ENCODE data around the gene EIF4B.

The EIF4B gene

DNA sequence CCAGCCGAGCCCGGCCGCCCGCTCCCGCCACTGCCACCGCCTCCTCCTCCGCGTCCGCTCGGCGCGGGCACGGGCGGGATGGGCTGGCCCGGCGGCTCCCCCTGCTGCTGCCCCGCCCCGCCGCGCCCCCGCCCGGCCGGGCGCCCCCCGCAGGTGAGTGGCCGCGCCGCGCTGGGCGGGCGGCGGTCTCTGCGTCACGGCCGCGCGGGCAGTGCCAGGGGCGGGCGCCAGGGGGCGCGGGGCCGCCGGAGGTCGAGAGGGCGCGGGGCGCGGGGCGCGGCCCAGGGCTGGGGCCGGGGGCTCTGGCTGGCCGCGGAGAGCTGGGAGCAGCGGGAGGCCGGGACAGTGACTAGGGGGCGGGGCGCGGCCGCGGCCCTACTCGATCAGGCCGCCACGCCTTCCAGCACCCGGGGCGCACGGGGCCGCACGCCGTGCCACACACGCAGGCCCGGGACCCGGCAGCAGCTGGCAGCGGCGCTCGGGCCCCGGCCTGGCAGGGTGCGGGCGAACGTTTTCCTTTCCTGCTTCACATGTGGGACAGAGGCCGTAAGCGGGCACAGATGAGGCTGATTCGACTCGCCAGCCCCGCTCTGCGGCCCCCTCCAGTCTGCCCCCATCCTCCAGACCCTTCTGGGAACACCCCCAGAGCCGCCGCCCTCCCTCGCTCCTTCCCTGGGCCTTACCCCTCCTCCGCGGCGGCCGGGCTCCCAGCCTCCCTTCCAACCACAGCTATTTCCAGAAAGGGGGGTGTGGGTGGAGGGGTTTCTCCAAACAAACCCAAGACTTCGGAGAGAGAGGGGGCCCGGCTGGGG is 41.2 kb downstream of the EIF4B start:
- DNase-seq, result no peak

GRCh38 chr12:53048033-53048779 is 42.0 kb downstream of the EIF4B start:
- no peak for DNase-seq

- no peak for DNase-seq
These were observed 42.6 kb downstream of the EIF4B start for GRCh38 chr12:53048780-53049401.

GRCh38 chr12:53049571-53050318 is 43.5 kb downstream of the EIF4B start, which contains the start of gene TNS2:
Gene TNS2, plus strand, starts transcription at chr12:53050065. Its CDS starts 121 bp downstream, at chr12:53050186.
- no peak for DNase-seq

GRCh38 chr12:53050426-53051057 is 44.3 kb downstream of the EIF4B start:
- no peak for DNase-seq

- no peak for DNase-seq
These were observed 45.0 kb downstream of the EIF4B start for GRCh38 chr12:53051058-53051880.

DNA sequence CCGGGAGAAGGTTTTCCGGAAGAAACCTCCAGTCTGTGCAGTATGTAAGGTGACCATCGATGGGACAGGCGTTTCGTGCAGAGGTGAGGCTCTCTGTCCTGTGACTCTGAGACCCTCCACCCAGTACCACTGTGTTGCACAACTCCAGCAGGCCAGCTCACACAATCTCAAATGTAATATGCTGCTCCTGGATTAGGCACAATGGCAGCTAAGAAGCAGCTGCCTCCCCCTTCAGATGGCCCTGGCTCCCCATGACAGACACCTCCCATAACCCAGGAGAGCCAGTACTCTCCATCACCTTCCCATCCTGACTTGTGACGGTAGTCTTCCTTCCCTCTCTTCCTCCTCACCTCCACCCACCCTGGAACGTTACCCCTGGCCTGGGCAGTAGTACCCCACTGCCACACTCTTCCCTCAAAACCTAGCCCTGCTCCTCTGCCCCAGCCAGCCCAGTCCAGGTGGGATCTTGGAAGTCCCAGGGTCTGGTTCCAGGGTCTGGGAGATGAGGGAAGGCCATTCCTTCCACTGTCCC is 45.7 kb downstream of the EIF4B start:
- no peak for DNase-seq

DNA sequence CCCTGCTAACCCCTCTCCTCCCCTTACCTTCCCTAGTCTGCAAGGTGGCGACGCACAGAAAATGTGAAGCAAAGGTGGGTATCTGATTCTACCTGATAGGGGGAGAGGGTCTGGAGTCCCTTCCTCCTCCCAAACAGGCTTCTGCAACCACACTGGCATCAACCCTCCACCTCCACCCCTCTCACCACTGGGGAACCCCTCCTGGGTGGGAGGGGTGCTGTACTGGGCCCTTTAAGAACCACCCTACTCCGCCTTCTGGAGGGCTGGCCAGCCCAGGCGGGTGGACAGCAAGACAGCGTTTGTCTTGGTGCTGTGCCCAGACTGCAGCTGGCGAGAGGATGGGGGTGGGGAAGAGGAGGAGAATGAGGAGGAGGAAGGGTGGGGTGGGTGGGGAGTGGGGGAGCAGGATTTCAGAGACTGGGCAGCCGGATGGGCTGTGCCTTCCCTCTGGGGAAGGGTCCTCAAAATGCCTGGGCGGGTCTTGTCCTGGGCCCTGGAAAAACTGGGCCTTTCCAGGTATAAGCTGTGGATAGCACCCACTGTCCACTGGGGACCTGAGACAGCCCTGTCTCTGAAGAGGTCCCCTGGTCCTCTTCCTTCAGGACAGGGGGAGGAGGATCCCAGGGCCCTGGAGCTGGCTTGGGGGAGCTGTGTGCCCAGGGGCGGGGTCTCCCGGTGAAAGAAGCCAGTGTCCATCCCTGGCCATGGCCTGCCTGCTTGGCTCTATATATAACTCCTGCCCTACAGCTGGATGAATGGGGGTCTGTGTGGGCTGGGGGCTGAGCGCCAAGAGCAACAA is 46.4 kb downstream of the EIF4B start:
- no peak for DNase-seq

GRCh38 chr12:53053218-53054111 is 47.2 kb downstream of the EIF4B start:
- no peak for DNase-seq

DNA sequence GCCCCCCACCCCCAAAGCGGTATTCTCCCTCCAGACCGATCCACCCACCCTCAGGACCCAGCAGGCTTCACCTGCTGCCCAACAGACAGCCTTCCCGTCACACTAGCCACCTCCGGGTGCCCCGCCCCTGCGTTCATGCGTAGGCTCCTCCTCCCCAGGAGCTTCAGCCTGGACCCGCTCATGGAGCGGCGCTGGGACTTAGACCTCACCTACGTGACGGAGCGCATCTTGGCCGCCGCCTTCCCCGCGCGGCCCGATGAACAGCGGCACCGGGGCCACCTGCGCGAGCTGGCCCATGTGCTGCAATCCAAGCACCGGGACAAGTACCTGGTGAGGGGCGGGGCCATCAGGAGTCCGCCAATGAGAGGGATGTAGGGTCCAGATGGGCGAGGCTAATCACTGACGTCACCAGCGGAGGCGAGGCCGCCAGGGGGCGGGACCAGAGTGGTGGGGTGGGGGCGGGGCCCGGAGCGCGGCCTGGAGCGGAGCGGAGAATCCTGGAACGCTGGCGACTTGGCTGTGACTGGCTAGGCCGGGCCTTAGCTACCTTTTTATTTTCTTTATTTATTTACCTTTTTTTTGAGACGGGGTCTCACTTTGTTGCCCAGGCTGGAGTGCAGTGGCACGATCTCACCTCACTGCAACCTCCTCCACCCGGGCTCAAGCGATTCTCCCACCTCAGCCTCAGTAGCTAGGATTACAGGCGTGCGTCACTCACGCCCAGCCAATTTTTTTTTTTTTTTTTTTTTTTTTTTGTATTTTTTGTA is 48.0 kb downstream of the EIF4B start:
- DNase-seq, result peak; percentile 78

DNA sequence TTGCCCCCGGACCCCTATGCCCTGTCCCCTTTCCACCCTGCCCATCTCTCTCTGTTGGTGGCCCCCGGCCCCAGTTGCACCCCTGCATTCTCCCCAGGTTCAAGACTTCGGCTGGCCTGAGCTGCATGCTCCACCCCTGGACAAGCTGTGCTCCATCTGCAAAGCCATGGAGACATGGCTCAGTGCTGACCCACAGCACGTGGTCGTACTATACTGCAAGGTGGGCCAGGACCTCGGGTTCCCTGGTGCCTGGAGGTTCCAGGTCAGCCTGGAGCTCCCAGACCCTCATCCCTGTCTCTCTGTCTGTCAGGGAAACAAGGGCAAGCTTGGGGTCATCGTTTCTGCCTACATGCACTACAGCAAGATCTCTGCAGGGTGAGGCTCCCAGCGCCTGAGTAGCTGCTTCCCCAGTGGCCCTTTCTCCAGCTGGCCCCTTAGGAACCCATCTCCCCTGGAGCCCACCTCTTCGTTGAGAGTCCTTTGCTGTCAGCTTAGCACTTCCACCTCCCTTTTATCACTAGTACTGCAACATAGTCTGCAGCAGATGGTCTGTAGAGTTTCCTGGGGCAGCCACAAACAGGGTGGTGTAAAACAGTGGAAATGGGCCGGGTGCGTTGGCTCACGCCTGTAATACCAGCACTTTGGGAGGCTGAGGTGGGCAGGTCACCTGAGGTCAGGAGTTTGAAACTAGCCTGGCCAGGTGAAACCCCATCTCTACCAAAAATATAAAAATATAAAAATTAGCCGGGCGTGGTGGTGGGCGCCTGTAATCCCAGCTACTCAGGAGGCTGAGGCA is 49.4 kb downstream of the EIF4B start:
- no peak for DNase-seq

DNA sequence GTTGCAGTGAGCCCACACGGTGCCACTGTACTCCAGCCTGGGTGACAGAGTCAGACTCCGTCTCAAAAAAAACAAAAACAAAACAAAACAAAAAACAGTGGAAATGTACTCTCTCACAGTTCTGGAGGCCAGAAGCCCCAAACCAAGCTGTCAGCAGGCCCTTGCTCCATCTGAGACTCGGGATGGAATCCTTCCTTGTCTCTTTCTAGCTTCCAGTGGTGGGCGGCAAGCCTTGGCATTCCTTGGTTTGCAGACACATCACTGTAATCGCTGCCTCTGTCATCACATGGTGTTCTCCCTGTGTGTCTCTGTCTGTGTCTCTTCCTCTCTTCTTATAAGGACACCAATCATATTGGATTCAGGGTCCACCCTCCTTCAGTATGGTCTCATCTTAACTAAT is 50.0 kb downstream of the EIF4B start:
- DNase-seq, result no peak

- no peak for DNase-seq
These were observed 50.6 kb downstream of the EIF4B start for GRCh38 chr12:53056901-53057300.

DNA sequence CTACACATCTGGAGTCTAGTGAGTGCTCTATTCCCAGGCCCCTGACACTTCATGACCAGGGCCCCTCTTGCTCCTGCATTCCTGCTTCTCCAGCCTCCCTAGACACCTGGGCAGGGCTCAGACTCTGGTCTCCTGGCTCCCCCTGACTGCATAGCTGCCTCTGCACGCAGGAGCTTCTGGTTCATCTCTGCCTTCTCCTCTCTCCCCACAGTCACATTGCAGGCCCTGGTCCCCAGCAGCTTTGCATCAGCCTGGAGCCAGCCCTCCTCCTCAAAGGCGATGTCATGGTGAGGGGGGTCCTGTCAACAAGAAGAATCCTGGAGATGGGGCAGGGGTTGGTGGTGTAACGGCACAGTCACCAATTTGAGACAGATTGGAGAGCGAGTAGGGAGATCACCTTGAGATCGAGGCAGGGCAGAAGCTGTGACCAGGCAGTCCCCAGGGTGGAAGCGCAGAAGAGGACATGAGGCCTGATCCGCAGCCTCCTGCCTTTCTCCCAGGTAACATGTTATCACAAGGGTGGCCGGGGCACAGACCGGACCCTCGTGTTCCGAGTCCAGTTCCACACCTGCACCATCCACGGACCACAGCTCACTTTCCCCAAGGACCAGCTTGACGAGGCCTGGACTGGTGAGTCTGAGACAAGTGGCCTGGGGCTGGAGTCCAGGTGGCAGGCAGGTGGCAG is 51.7 kb downstream of the EIF4B start:
- DNase-seq, result no peak

- no peak for DNase-seq
These were observed 52.6 kb downstream of the EIF4B start for GRCh38 chr12:53058674-53059433.

DNA sequence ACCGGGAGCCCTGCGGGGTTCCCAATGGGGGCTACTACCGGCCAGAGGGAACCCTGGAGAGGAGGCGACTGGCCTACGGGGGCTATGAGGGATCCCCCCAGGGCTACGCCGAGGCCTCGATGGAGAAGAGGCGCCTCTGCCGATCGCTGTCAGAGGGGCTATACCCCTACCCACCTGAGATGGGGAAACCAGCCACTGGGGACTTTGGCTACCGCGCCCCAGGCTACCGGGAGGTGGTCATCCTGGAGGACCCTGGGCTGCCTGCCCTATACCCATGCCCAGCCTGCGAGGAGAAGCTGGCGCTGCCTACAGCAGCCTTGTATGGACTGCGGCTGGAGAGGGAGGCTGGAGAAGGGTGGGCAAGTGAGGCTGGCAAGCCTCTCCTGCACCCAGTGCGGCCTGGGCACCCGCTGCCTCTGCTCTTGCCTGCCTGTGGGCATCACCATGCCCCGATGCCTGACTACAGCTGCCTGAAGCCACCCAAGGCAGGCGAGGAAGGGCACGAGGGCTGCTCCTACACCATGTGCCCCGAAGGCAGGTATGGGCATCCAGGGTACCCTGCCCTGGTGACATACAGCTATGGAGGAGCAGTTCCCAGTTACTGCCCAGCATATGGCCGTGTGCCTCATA is 53.3 kb downstream of the EIF4B start:
- no peak for DNase-seq

Data from NCI-H1436 treated with DMSO at 0.1 percent for 48 hours (cell line).